SH-SY5Y (cell line): Measurements from ENCODE around the gene DIP2C.

ENCODE experiments used
- GATA2 ChIP-seq: IDR thresholded peaks from 2 replicates; pipeline ENCODE4 v1.6.1; 2011; ENCODE audit warnings: mild to moderate bottlenecking, low read depth, low read length
- GATA3 ChIP-seq: IDR thresholded peaks from 2 replicates; pipeline ENCODE4 v1.6.1; 2011; ENCODE audit warnings: low read depth, mild to moderate bottlenecking, low read length, moderate library complexity

- TF ChIP-seq GATA3 (no peak), GATA2 (no peak)
These were observed 123.8 kb downstream of the DIP2C start for GRCh38 chr10:565676-566075.
